Kidney (tissue), 14 donors: ENCODE measurements around the gene NCK1. TPM values are rescaled to one million over a fixed set of nuclear protein-coding genes. Genes with fewer than 3 reads are reported as not detected.
A peak's percentile ranks its signal among the peaks of the same experiment; 100 is the strongest.

ENCODE experiments used
- DNase-seq, 5 donors: peaks; one replicate each; pipeline ENCODE4 v3.0.0-alpha.2; 2013 to 2020
- FAIRE-seq: peaks from 2 replicates; lab custom pipeline; 2012; peaks lifted over from hg19 to GRCh38; lab: Jason Lieb, UNC
- H3K27ac ChIP-seq, 2 donors: one replicate each; pipeline ENCODE4 v1.7.0; 2013; ENCODE audit warnings: low read depth in 2 of 2, low read length in 2 of 2, inconsistent platforms in 1 of 2
- H3K27me3 ChIP-seq: one replicate; pipeline ENCODE4 v1.7.1; 2013; ENCODE audit warnings: low read length, inconsistent platforms; ENCODE audit not compliant: control insufficient read depth, insufficient read depth
- H3K36me3 ChIP-seq, 3 donors: one replicate each; pipeline versions ENCODE4 v1.7.0 to v1.7.1; 2013; ENCODE audit warnings: low read length in 3 of 3, control low read depth in 1 of 3, inconsistent platforms in 1 of 3; ENCODE audit not compliant: insufficient read depth in 3 of 3, control insufficient read depth in 2 of 3
- H3K4me1 ChIP-seq, 3 donors: one replicate each; pipeline versions ENCODE4 v1.7.0 to v1.7.1; 2013; ENCODE audit warnings: low read length in 3 of 3, inconsistent platforms in 1 of 3, low read depth in 1 of 3; ENCODE audit not compliant: control insufficient read depth in 2 of 3, insufficient read depth in 2 of 3
- H3K4me3 ChIP-seq, 3 donors: one replicate each; pipeline versions ENCODE4 v1.7.0 to v1.8.1; 2013; ENCODE audit warnings: low read length in 3 of 3, control low read depth in 1 of 3, inconsistent platforms in 1 of 3
- H3K9ac ChIP-seq, 3 donors: one replicate each; pipeline versions ENCODE4 v1.7.0 to v1.7.1; 2013; ENCODE audit warnings: low read length in 3 of 3, control low read depth in 1 of 3, inconsistent platforms in 1 of 3
- H3K9me3 ChIP-seq, 3 donors: one replicate each; pipeline versions ENCODE4 v1.7.0 to v1.7.1; 2013; ENCODE audit warnings: low read length in 3 of 3, control low read depth in 1 of 3, inconsistent platforms in 1 of 3; ENCODE audit not compliant: control insufficient read depth in 2 of 3, insufficient read depth in 1 of 3
- CTCF ChIP-seq: IDR thresholded peaks from 3 replicates; pipeline ENCODE4 v1.5.1; 2012; ENCODE audit warnings: mild to moderate bottlenecking, moderate library complexity, borderline replicate concordance; ENCODE audit not compliant: insufficient read depth; ENCODE audit errors: extremely low read depth
- intact Hi-C: fragments of 100-400 bp; cut with DNase I; formaldehyde crosslinking; loops from one replicate; pipeline ENCODE4 v1.11.1; 2022
- polyA plus RNA-seq: library from polyadenylated mRNA; stranded (reverse); fragments of 350-450 nt; fragmentation: Illumina TruSeq; extraction: RNeasy Lipid Tissue Mini Kit (QIAGEN cat#74804); gene quantifications from one replicate; pipeline ENCODE4 v1.2.3, GENCODE V29; 2014; ENCODE audit warnings: low read depth, low replicate concordance; ENCODE audit not compliant: insufficient read depth
- total RNA-seq: library from RNA; stranded (reverse); fragmentation: NEBNext Ultra II Directional; extraction: Animal tissue kit (Norgen Biotek cat#: 25700); gene quantifications from one replicate; pipeline ENCODE4 v1.2.1, GENCODE V29; 2021
- donor health status: control.
- donor health status: control.
- donor health status: control.
- donor health status: control.
- donor health status: control.
- donor health status: DM: yes; HTN: yes; CAD: no.
- donor health status: Normal renal cell carcinoma (clear cell type).

NCK1 gene
- total and polyA plus RNA-seq, 2 donors from 2014 or later, result 12.6 to 46.8 TPM

- no peak overlapping the region for H3K4me3 ChIP-seq
- intact Hi-C loops, result no loop called here
- H3K36me3 ChIP-seq, result no peaks in the 10 kb centered on the region
- no peaks in the 10 kb centered on the region for H3K9me3 ChIP-seq
- peak in 2 of 5 donors; percentile 36 to 93 for DNase-seq
- peak overlapping the region; percentile 38 to 93 for H3K27ac ChIP-seq
- TF ChIP-seq CTCF, result no peak
- peaks cover 0 to 8% (median 0%) of the 10 kb centered on the region in 3 donors for H3K4me1 ChIP-seq
- no peak overlapping the region for H3K9ac ChIP-seq
- FAIRE-seq, result peak; percentile 92
- no peaks in the 10 kb centered on the region for H3K27me3 ChIP-seq
Observed at GRCh38 chr3:136994772-136995516, 132.9 kb downstream of the NCK1 start.

- intact Hi-C loops, result no loop called here
- H3K27ac ChIP-seq, result peak overlapping the region; percentile 38 to 93
- TF ChIP-seq CTCF, result no peak
- H3K4me3 ChIP-seq, result no peak overlapping the region
- H3K27me3 ChIP-seq, result no peaks in the 10 kb centered on the region
- DNase-seq (no peak), FAIRE-seq (no peak)
- H3K36me3 ChIP-seq, result no peaks in the 10 kb centered on the region
- no peaks in the 10 kb centered on the region for H3K9me3 ChIP-seq
- H3K9ac ChIP-seq, result no peak overlapping the region
- peaks cover 0 to 8% (median 0%) of the 10 kb centered on the region in 3 donors for H3K4me1 ChIP-seq
Observed at GRCh38 chr3:136995652-136996051, 133.6 kb downstream of the NCK1 start.

Other genes with a start within 250 kb of the NCK1 start
- gene STAG1, start 109.8 kb upstream of the NCK1 start, total RNA-seq, result 49.9 TPM
- gene STAG1, start 109.8 kb upstream of the NCK1 start, polyA plus RNA-seq, result 7.8 TPM
- gene SLC35G2, start 43.1 kb upstream of the NCK1 start, total RNA-seq, result 5.4 TPM
- 4.2 TPM for gene SLC35G2, start 43.1 kb upstream of the NCK1 start, polyA plus RNA-seq
- gene IL20RB, start 95.8 kb downstream of the NCK1 start, total RNA-seq, result 0.79 TPM
- gene IL20RB, start 95.8 kb downstream of the NCK1 start, polyA plus RNA-seq, result not detected